Measurements from ENCODE around the gene YARS1.

DNA sequence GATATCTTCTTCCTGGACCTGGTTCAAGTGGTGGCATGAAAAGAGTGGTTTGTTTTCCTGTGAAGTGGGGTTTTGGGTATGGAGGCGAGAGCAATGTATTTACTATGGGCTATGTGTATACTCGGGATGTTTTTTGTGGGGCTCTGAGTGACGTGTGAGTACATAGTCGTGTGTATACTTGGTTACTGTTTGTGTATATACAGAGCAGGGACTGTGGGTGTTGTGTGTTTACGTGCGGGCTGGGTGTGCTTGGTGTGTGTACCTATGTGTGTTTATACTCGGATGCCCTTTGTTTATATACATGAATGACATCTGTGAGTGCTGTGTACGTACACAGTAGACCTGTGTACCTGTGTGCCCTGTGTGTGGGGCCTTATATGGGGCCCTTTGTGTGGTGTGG is 50.0 kb downstream of the YARS1 start:
- TF ChIP-seq EZH2 (IDR thresholded peaks at IDR 0.05; ENCODE audit: borderline replicate concordance, insufficient read depth, low read length, poor library complexity, severe bottlenecking), result no peak
- no peak for TF ChIP-seq CTCF (IDR thresholded peaks at IDR 0.05; ENCODE audit: poor library complexity, severe bottlenecking)
- TF ChIP-seq RAD21 (conservative IDR thresholded peaks at IDR 0.05), result no peak
- TF ChIP-seq POLR2AphosphoS5 (IDR thresholded peaks at IDR 0.05), result no peak

All from neural cell (in vitro differentiated cells).